Trophoblast cell (in vitro differentiated cells and primary cell): Measurements from ENCODE around the gene SPPL2B.

Experiments used
- DNase-seq, 2 donors: peaks; one replicate each; pipeline ENCODE4 v3.0.0-alpha.2; 2016
- H2AFZ ChIP-seq: 2 replicates; pipeline ENCODE4 v1.6.1; 2013; ENCODE audit warnings: low read length, moderate library complexity, mild to moderate bottlenecking; ENCODE audit not compliant: insufficient read depth, poor library complexity
- H2AK5ac ChIP-seq: 2 replicates; pipeline ENCODE4 v1.6.1; 2013; ENCODE audit warnings: mild to moderate bottlenecking, low read length
- H2BK120ac ChIP-seq: 2 replicates; pipeline ENCODE4 v1.6.1; 2013; ENCODE audit warnings: low read length, mild to moderate bottlenecking, moderate library complexity; ENCODE audit not compliant: insufficient read depth, poor library complexity
- H2BK12ac ChIP-seq: 2 replicates; pipeline ENCODE4 v1.6.1; 2013; ENCODE audit warnings: mild to moderate bottlenecking, low read length, moderate library complexity
- H2BK5ac ChIP-seq: 2 replicates; pipeline ENCODE4 v1.6.1; 2013; ENCODE audit warnings: low read length, low read depth, moderate library complexity, mild to moderate bottlenecking; ENCODE audit not compliant: poor library complexity
- H3K14ac ChIP-seq: 2 replicates; pipeline ENCODE4 v1.6.1; 2013; ENCODE audit warnings: mild to moderate bottlenecking, low read length
- H3K18ac ChIP-seq: 2 replicates; pipeline ENCODE4 v1.6.1; 2013; ENCODE audit warnings: mild to moderate bottlenecking, low read length
- H3K23ac ChIP-seq: 2 replicates; pipeline ENCODE4 v1.6.1; 2013; ENCODE audit warnings: low read length
- H3K27ac ChIP-seq: 2 replicates; pipeline ENCODE4 v1.5.1; 2013; ENCODE audit warnings: low read depth, mild to moderate bottlenecking, inconsistent platforms, low read length, moderate library complexity
- H3K27me3 ChIP-seq: 2 replicates; pipeline ENCODE4 v1.6.1; 2013; ENCODE audit warnings: inconsistent platforms, mild to moderate bottlenecking, low read length, moderate library complexity; ENCODE audit not compliant: insufficient read depth
- H3K36me3 ChIP-seq, 2 experiments: 1 replicate in 1 of 2; 2 replicates in 1 of 2; pipeline ENCODE4 v1.6.1; 2013; ENCODE audit warnings: low read length in 2 of 2, mild to moderate bottlenecking in 2 of 2, moderate library complexity in 1 of 2; ENCODE audit not compliant: insufficient read depth in 2 of 2, control insufficient read depth in 1 of 2
- H3K4ac ChIP-seq: 2 replicates; pipeline ENCODE4 v1.6.1; 2013; ENCODE audit warnings: low read depth, mild to moderate bottlenecking, low read length, moderate library complexity
- H3K4me1 ChIP-seq, 2 experiments: 1 replicate in 1 of 2; 2 replicates in 1 of 2; pipeline ENCODE4 v1.6.1; 2013; ENCODE audit warnings: low read length in 2 of 2, mild to moderate bottlenecking in 2 of 2, moderate library complexity in 1 of 2; ENCODE audit not compliant: insufficient read depth in 2 of 2, control insufficient read depth in 1 of 2
- H3K4me2 ChIP-seq: 2 replicates; pipeline ENCODE4 v1.6.1; 2013; ENCODE audit warnings: inconsistent platforms, mild to moderate bottlenecking, low read length, moderate library complexity
- H3K4me3 ChIP-seq: 2 replicates; pipeline ENCODE4 v1.5.1; 2013; ENCODE audit warnings: mild to moderate bottlenecking, low read depth, low read length, inconsistent platforms
- H3K79me1 ChIP-seq: one replicate; pipeline ENCODE4 v1.6.1; 2013; ENCODE audit warnings: low read length
- H3K79me2 ChIP-seq: 2 replicates; pipeline ENCODE4 v1.6.1; 2013; ENCODE audit warnings: low read length, mild to moderate bottlenecking; ENCODE audit not compliant: control insufficient read depth, insufficient read depth, poor library complexity
- H3K9ac ChIP-seq: 2 replicates; pipeline ENCODE4 v1.6.1; 2013; ENCODE audit warnings: mild to moderate bottlenecking, low read length
- H3K9me3 ChIP-seq: 2 replicates; pipeline ENCODE4 v1.6.1; 2013; ENCODE audit warnings: low read depth, mild to moderate bottlenecking, control low read depth, inconsistent platforms, low read length; ENCODE audit not compliant: insufficient read depth
- H4K12ac ChIP-seq: 2 replicates; pipeline ENCODE4 v1.6.1; 2013; ENCODE audit warnings: low read depth, mild to moderate bottlenecking, low read length, moderate library complexity
- H4K8ac ChIP-seq: 2 replicates; pipeline ENCODE4 v1.6.1; 2013; ENCODE audit warnings: low read depth, mild to moderate bottlenecking, low read length, moderate library complexity
- H4K91ac ChIP-seq: one replicate; pipeline ENCODE4 v1.6.1; 2013; ENCODE audit warnings: low read depth, mild to moderate bottlenecking, low read length, moderate library complexity
- WGBS: extraction: QIAGEN DNeasy Blood & Tissue Kit; methylation state at CpG from one replicate; pipeline ENCODE4 v1.1.7; 2013; ENCODE audit warnings: missing lambda C conversion rate; ENCODE audit not compliant: insufficient read length, insufficient coverage; ENCODE audit errors: extremely low coverage; 5-methylcytosine and 5-hydroxymethylcytosine counted together

SPPL2B gene

GRCh38 chr19:2372076-2372612 lies 43.7 kb downstream of the SPPL2B start:
- no peak overlapping the region for H4K12ac ChIP-seq
- WGBS, result no CpG with 5 or more reads among the region's 11 CpGs
- H3K18ac ChIP-seq, result no peak overlapping the region

GRCh38 chr19:2374808-2375207 lies 46.3 kb downstream of the SPPL2B start:
- H4K8ac ChIP-seq, result no peak overlapping the region
- no peaks in the 10 kb centered on the region for H3K27me3 ChIP-seq
- H3K4ac ChIP-seq, result no peak overlapping the region

More at GRCh38 chr19:2372076-2372612, 43.7 kb downstream of the SPPL2B start:
- Histone ChIP-seq H3K9me3 (peaks cover 12% of the 10 kb centered on the region), H2BK5ac (no peak overlapping the region), H3K4ac (no peak overlapping the region), H3K79me1 (no peaks in the 10 kb centered on the region), H3K14ac (no peak overlapping the region), H2AFZ (no peak overlapping the region), H3K27me3 (no peaks in the 10 kb centered on the region), H3K4me3 (no peak overlapping the region), H4K8ac (no peak overlapping the region), H3K79me2 (no peaks in the 10 kb centered on the region), H2BK120ac (no peak overlapping the region), H3K23ac (no peak overlapping the region), H4K91ac (no peak overlapping the region), H2AK5ac (no peak overlapping the region), H3K4me2 (no peak overlapping the region), H3K4me1 (peaks cover 0 to 2% of the 10 kb centered on the region in 2 experiments), H3K9ac (no peak overlapping the region), H2BK12ac (no peak overlapping the region), H3K36me3 (peaks cover 0 to 3% of the 10 kb centered on the region in 2 experiments), H3K27ac (no peak overlapping the region)
- no peak for DNase-seq

GRCh38 chr19:2375353-2376121 lies 47.1 kb downstream of the SPPL2B start:
- Histone ChIP-seq H3K4me2 (no peak overlapping the region), H2AFZ (no peak overlapping the region), H4K91ac (no peak overlapping the region), H4K8ac (no peak overlapping the region), H3K9ac (no peak overlapping the region), H3K36me3 (no peaks in the 10 kb centered on the region), H3K9me3 (peaks cover 10% of the 10 kb centered on the region), H2BK120ac (no peak overlapping the region), H3K79me1 (no peaks in the 10 kb centered on the region), H3K27ac (no peak overlapping the region), H3K4ac (no peak overlapping the region), H3K18ac (no peak overlapping the region), H3K79me2 (no peaks in the 10 kb centered on the region), H3K4me3 (no peak overlapping the region), H3K27me3 (no peaks in the 10 kb centered on the region), H2AK5ac (no peak overlapping the region), H3K4me1 (peaks cover 0 to 2% of the 10 kb centered on the region in 2 experiments), H3K23ac (no peak overlapping the region), H2BK12ac (no peak overlapping the region), H4K12ac (no peak overlapping the region), H3K14ac (no peak overlapping the region), H2BK5ac (no peak overlapping the region)
- no peak for DNase-seq
- no CpG with 5 or more reads among the region's 7 CpGs for WGBS

More at GRCh38 chr19:2374808-2375207, 46.3 kb downstream of the SPPL2B start:
- Histone ChIP-seq H4K91ac (no peak overlapping the region), H3K9ac (no peak overlapping the region), H3K18ac (no peak overlapping the region), H3K4me3 (no peak overlapping the region), H3K27ac (no peak overlapping the region), H3K4me1 (peaks cover 0 to 2% of the 10 kb centered on the region in 2 experiments), H3K79me1 (no peaks in the 10 kb centered on the region), H2AFZ (no peak overlapping the region), H3K14ac (no peak overlapping the region), H2BK12ac (no peak overlapping the region), H3K36me3 (peaks cover 0 to 2% of the 10 kb centered on the region in 2 experiments), H3K9me3 (peaks cover 8% of the 10 kb centered on the region), H2AK5ac (no peak overlapping the region), H2BK5ac (no peak overlapping the region), H2BK120ac (no peak overlapping the region), H3K4me2 (no peak overlapping the region), H3K23ac (no peak overlapping the region), H4K12ac (no peak overlapping the region), H3K79me2 (no peaks in the 10 kb centered on the region)
- WGBS, result no CpG with 5 or more reads among the region's 13 CpGs
- no peak for DNase-seq

- Histone ChIP-seq H3K23ac (no peak overlapping the region), H2BK120ac (no peak overlapping the region)
- no CpG with 5 or more reads among the region's 15 CpGs for WGBS
These were observed 48.5 kb downstream of the SPPL2B start for GRCh38 chr19:2376784-2377519.

More at GRCh38 chr19:2376784-2377519, 48.5 kb downstream of the SPPL2B start:
- Histone ChIP-seq H3K4me1 (peaks cover 0 to 1% of the 10 kb centered on the region in 2 experiments), H4K91ac (no peak overlapping the region), H3K27me3 (no peaks in the 10 kb centered on the region), H4K12ac (no peak overlapping the region), H2AFZ (no peak overlapping the region), H3K27ac (no peak overlapping the region), H3K4me3 (no peak overlapping the region), H2AK5ac (no peak overlapping the region), H3K9ac (no peak overlapping the region), H3K4me2 (no peak overlapping the region), H3K18ac (no peak overlapping the region), H3K36me3 (no peaks in the 10 kb centered on the region), H3K9me3 (peaks cover 8% of the 10 kb centered on the region), H2BK5ac (no peak overlapping the region), H3K79me1 (no peaks in the 10 kb centered on the region), H4K8ac (no peak overlapping the region), H2BK12ac (no peak overlapping the region), H3K14ac (no peak overlapping the region), H3K4ac (no peak overlapping the region), H3K79me2 (no peaks in the 10 kb centered on the region)
- no peak for DNase-seq
